Ishikawa (cell line): ENCODE results near the gene RABGAP1.

Source experiments
- CEBPB ChIP-seq: IDR thresholded peaks from 2 replicates; pipeline ENCODE4 v1.6.1; 2012
- CREB1 ChIP-seq: IDR thresholded peaks from 2 replicates; pipeline ENCODE4 v1.6.1; 2012; ENCODE audit warnings: low read depth
- EGR1 ChIP-seq: IDR thresholded peaks from 2 replicates; pipeline ENCODE4 v1.6.1; 2012
- EP300 ChIP-seq: IDR thresholded peaks from 2 replicates; pipeline ENCODE4 v1.6.1; 2012; ENCODE audit warnings: borderline replicate concordance
- FOXM1 ChIP-seq: IDR thresholded peaks from 2 replicates; pipeline ENCODE4 v1.6.1; 2012; ENCODE audit warnings: low read depth, borderline replicate concordance
- MAX ChIP-seq: IDR thresholded peaks from 2 replicates; pipeline ENCODE4 v1.6.1; 2012
- NFIC ChIP-seq: IDR thresholded peaks from 2 replicates; pipeline ENCODE4 v1.6.1; 2012
- RAD21 ChIP-seq: IDR thresholded peaks from 2 replicates; pipeline ENCODE4 v1.6.1; 2012; ENCODE audit warnings: low read depth
- REST ChIP-seq: IDR thresholded peaks from 2 replicates; pipeline ENCODE4 v1.6.1; 2012; ENCODE audit warnings: low read depth, mild to moderate bottlenecking
- TAF1 ChIP-seq: IDR thresholded peaks from 2 replicates; pipeline ENCODE4 v1.6.1; 2012; ENCODE audit warnings: low read depth, mild to moderate bottlenecking
- TCF12 ChIP-seq: IDR thresholded peaks from 2 replicates; pipeline ENCODE4 v1.6.1; 2012; ENCODE audit warnings: low read depth
- TEAD4 ChIP-seq: IDR thresholded peaks from 2 replicates; pipeline ENCODE4 v1.6.1; 2012
- USF1 ChIP-seq: IDR thresholded peaks from 2 replicates; pipeline ENCODE4 v1.6.1; 2012
- YY1 ChIP-seq: IDR thresholded peaks from 2 replicates; pipeline ENCODE4 v1.6.1; 2012; ENCODE audit warnings: low read depth
- ZBTB7A ChIP-seq: IDR thresholded peaks from 2 replicates; pipeline ENCODE4 v1.6.1; 2012; ENCODE audit warnings: low read depth

RABGAP1 gene

GRCh38 chr9:123036893-123037545 lies 96.2 kb downstream of the RABGAP1 start:
- TF ChIP-seq TCF12 (no peak), YY1 (no peak), ZBTB7A (no peak), EP300 (no peak), USF1 (no peak), MAX (no peak), REST (no peak), TEAD4 (no peak), TAF1 (no peak)

- TF ChIP-seq CREB1 (no peak), YY1 (no peak), RAD21 (no peak), TCF12 (no peak), EGR1 (no peak), REST (no peak), ZBTB7A (no peak), MAX (no peak), NFIC (no peak), CEBPB (no peak), USF1 (no peak), TAF1 (no peak), FOXM1 (no peak), TEAD4 (no peak), EP300 (no peak)
Observed at GRCh38 chr9:123039617-123040219, 98.9 kb downstream of the RABGAP1 start.

- TF ChIP-seq CEBPB (no peak), CREB1 (no peak), EGR1 (no peak), RAD21 (no peak), TEAD4 (no peak)
Observed at GRCh38 chr9:123040801-123041200, 100.0 kb downstream of the RABGAP1 start.

- TF ChIP-seq NFIC = no peak
Observed at GRCh38 chr9:123041489-123041888, 100.7 kb downstream of the RABGAP1 start.

- no peak for TF ChIP-seq REST
- no peak for TF ChIP-seq CEBPB
- no peak for TF ChIP-seq TCF12
- TF ChIP-seq EGR1 = no peak
- TF ChIP-seq NFIC = no peak
- no peak for TF ChIP-seq TAF1
- no peak for TF ChIP-seq RAD21
Observed at GRCh38 chr9:123043081-123043939, 102.5 kb downstream of the RABGAP1 start.
